Aorta (tissue), 5 donors: ENCODE results near the gene HAUS3. TPM values are rescaled to one million over a fixed set of nuclear protein-coding genes. Genes with fewer than 3 reads are reported as not detected.

Experiments
- ATAC-seq: fragments of 200-7000 bp; cut with Tn5 transposase; one replicate; pipeline ENCODE4 v1.9.1; 2022; ENCODE audit warnings: moderate library complexity; ENCODE audit not compliant: low FRiP score
- DNase-seq, 2 donors: peaks; one replicate each; pipeline ENCODE4 v3.0.0-alpha.2; 2020
- H3K27ac ChIP-seq, 2 donors: one replicate each; pipeline ENCODE4 v1.5.1; 2013; ENCODE audit warnings: low read length in 2 of 2, mild to moderate bottlenecking in 2 of 2, moderate library complexity in 2 of 2, control low read depth in 1 of 2, inconsistent platforms in 1 of 2, low read depth in 1 of 2
- H3K27me3 ChIP-seq, 2 donors: one replicate each; pipeline ENCODE4 v1.6.1; 2013; ENCODE audit warnings: control low read depth in 1 of 2, low read length in 1 of 2, mild to moderate bottlenecking in 1 of 2, moderate library complexity in 1 of 2; ENCODE audit not compliant: insufficient read depth in 2 of 2, control insufficient read depth in 1 of 2
- H3K36me3 ChIP-seq, 2 donors: one replicate each; pipeline ENCODE4 v1.6.1; 2013; ENCODE audit warnings: control low read depth in 1 of 2, low read length in 1 of 2, mild to moderate bottlenecking in 1 of 2; ENCODE audit not compliant: insufficient read depth in 2 of 2, control insufficient read depth in 1 of 2
- H3K4me1 ChIP-seq, 2 donors: one replicate each; pipeline ENCODE4 v1.6.1; 2013; ENCODE audit warnings: low read length in 2 of 2, control low read depth in 1 of 2, mild to moderate bottlenecking in 1 of 2, moderate library complexity in 1 of 2; ENCODE audit not compliant: insufficient read depth in 2 of 2, control insufficient read depth in 1 of 2
- H3K4me3 ChIP-seq, 2 donors: one replicate each; pipeline ENCODE4 v1.5.1; 2013; ENCODE audit warnings: low read length in 2 of 2, control low read depth in 1 of 2, mild to moderate bottlenecking in 1 of 2
- H3K9me3 ChIP-seq: one replicate; pipeline ENCODE4 v1.6.1; 2013; ENCODE audit warnings: mild to moderate bottlenecking, low read length; ENCODE audit not compliant: control insufficient read depth
- WGBS, 2 donors: extraction: QIAGEN DNeasy Blood & Tissue Kit; methylation state at CpG; one replicate each; pipeline ENCODE4 v1.1.7; 2013; 5-methylcytosine and 5-hydroxymethylcytosine counted together
- intact Hi-C, 2 donors: fragments of 100-400 bp; cut with DNase I; formaldehyde crosslinking; loops; one replicate each; pipeline versions ENCODE4 v1.14.2 to v1.15.0; 2022
- polyA plus RNA-seq, 2 donors: library from polyadenylated mRNA; stranded (reverse); fragments of 200-250 nt; gene quantifications; one replicate each; pipeline ENCODE4 v1.2.3, GENCODE V29; 2013
- total RNA-seq, 2 donors: library from RNA; stranded (reverse); fragmentation: NEBNext Ultra II Directional; extraction: Animal tissue kit (Norgen Biotek cat#: 25700); gene quantifications; one replicate each; pipeline ENCODE4 v1.2.1, GENCODE V29; 2021
- donor health status: healthy with polysubstance abuse.
- donor health status: Bipolar disorder and iron deficiency.
- donor health status: DM: no; HTN: no; CAD: no.
- donor health status: DM: no; HTN: no; CAD: no.
- donor health status: DM: yes; HTN: yes; CAD: no.

Gene HAUS3
- total and polyA plus RNA-seq, 4 donors = 3.8 to 16.2 (median 10.1) TPM

DNA sequence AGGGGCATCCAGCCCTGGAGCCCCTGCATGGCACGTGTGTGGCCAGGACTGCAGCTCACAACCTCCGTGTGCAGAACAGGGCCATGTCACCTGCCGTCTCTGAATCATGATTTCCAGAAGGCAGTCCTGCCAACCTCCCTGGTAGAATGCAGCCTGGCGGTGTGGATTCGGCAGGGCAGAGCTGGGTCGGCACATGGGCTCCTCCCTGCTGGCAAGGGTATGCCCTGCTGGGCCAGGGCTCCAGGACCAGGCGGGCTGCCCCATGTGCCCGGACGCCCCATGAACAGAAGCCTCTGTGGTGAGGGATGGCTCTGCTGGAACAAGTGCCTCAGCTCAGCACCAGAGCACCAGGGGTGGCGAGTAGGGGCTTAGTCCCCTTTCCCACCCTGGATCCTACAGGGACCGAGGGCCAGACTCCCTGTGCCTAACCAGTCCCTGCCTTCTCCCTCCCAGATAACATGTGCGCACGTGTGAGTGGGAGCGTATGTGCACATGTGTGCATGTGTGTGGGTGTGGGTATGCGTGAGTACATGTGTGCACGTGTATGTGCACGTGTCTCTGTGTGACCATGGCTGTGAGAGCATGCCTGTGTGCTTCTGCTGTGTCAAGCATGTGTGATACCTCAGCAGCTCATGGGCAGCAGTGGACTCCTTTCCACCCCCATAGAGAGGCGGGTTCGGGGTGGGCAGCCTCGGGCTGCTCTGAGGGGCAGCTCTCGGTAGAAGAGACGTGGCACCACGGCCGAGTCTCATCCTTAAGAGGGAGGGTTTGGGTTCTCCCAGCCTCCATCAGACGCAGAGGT is 30.3 kb upstream of the HAUS3 start:
- WGBS, 2 donors = 89 to 91% methylated on average over 25 of the region's 25 CpGs
- intact Hi-C loops = no loop called here
- Histone ChIP-seq H3K9me3 (no peaks in the 10 kb centered on the region), H3K36me3 (no peaks in the 10 kb centered on the region), H3K4me3 (no peak overlapping the region), H3K27me3 (no peaks in the 10 kb centered on the region), H3K4me1 (no peaks in the 10 kb centered on the region), H3K27ac (no peak overlapping the region)
- no peak for ATAC-seq
- DNase-seq = peak in 1 of 2 donors; percentile 45

GRCh38 chr4:2271279-2272025 is 29.5 kb upstream of the HAUS3 start:
- DNase-seq (peak in 1 of 2 donors; percentile 32), ATAC-seq (no peak)

DNA sequence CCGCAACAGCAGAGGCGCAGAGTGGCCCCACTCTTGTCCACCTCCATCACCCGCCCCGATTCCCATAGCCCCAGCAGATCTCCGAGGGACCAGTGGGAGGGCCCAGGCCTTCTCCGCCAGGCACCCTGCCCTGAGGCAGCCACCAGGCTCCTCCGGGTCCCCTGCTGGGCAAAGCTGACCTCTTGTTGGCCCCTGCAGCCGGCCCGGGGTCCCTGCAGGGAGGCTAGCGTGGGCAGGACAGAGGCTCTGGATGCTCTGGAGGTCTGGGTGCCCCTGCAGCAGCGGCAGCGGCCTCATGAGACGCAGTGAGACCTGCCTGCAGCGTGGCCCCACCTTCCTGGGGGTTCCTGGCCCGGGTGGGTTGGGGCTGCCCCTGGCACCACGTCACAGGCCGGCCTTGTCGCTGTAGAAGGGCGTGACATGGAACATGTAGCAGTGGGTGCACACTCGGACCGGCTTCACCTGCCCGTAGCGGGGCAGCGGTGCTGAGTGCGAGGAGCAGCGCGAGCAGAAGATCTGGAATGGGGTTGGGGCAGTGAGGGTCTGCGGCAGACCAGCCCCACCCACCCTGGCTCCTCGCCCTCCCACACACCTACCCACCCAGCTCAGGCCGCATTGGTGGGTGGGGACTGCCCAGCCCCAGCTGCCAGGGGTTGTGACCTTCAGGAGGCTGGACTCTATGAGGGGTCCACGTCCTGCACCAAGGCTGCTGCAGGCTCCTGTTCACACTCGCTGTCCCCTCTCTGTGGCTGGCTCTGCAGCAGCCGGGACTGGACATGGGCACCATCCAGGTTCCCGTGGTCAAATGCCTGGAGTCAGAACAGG is 28.6 kb upstream of the HAUS3 start:
- Histone ChIP-seq H3K4me1 (no peaks in the 10 kb centered on the region), H3K36me3 (no peaks in the 10 kb centered on the region), H3K9me3 (no peaks in the 10 kb centered on the region), H3K27me3 (no peaks in the 10 kb centered on the region), H3K27ac (no peak overlapping the region), H3K4me3 (no peak overlapping the region)
- intact Hi-C loops = no loop called here
- DNase-seq (peak in 1 of 2 donors; percentile 46), ATAC-seq (no peak)
- 92 to 93% methylated on average over 32 to 34 of the region's 34 CpGs for WGBS, 2 donors

More at GRCh38 chr4:2271279-2272025, 29.5 kb upstream of the HAUS3 start:
- no peaks in the 10 kb centered on the region for H3K36me3 ChIP-seq
- intact Hi-C loops = no loop called here
- H3K4me1 ChIP-seq = no peaks in the 10 kb centered on the region
- H3K27ac ChIP-seq = no peak overlapping the region
- H3K27me3 ChIP-seq = no peaks in the 10 kb centered on the region
- H3K4me3 ChIP-seq = no peak overlapping the region
- H3K9me3 ChIP-seq = no peaks in the 10 kb centered on the region
- 85 to 89% methylated on average over 27 of the region's 27 CpGs for WGBS, 2 donors

- H3K9me3 ChIP-seq = no peaks in the 10 kb centered on the region
- no peaks in the 10 kb centered on the region for H3K36me3 ChIP-seq
- H3K27ac ChIP-seq = no peak overlapping the region
- WGBS, 2 donors = 90 to 92% methylated on average over 12 of the region's 12 CpGs
- H3K4me1 ChIP-seq = no peaks in the 10 kb centered on the region
- H3K4me3 ChIP-seq = no peak overlapping the region
- intact Hi-C loops = loop anchor here in 1 of 2 donors (10.0 kb wide), 1 partner anchor 145 kb away; the partner anchor contains the start of genes CFAP99 and ZFYVE28
- DNase-seq (peak in 1 of 2 donors; percentile 39), ATAC-seq (no peak)
- H3K27me3 ChIP-seq = no peaks in the 10 kb centered on the region
Observed at GRCh38 chr4:2269618-2270163, 27.8 kb upstream of the HAUS3 start.

DNA sequence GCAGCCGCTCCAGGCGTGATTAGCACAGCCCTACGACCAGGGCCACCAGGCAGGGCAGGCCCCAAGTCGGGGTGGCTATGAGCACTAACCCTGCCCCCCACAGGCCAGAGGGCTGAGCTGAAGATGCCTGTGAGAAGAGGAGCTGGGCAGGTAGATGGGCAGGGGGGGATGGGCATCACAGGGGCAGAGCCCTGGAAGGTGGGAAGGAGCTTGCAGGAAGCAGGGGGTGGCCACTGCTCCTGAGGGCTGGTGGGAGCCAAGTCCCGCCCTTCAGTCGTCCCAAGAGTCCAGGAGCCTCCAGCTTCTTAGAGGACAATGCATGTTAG is 27.2 kb upstream of the HAUS3 start:
- no peak for ATAC-seq
- Histone ChIP-seq H3K4me3 (no peak overlapping the region), H3K36me3 (no peaks in the 10 kb centered on the region), H3K27ac (no peak overlapping the region), H3K9me3 (no peaks in the 10 kb centered on the region), H3K4me1 (no peaks in the 10 kb centered on the region), H3K27me3 (no peaks in the 10 kb centered on the region)
- DNase-seq = peak in 1 of 2 donors; percentile 40
- WGBS, 2 donors = 81 to 83% methylated on average over 6 of the region's 6 CpGs
- intact Hi-C loops = loop anchor here in 1 of 2 donors (10.0 kb wide), 1 partner anchor 146 kb away; the partner anchor contains the start of genes CFAP99 and ZFYVE28

GRCh38 chr4:2268357-2269205 is 26.7 kb upstream of the HAUS3 start:
- Histone ChIP-seq H3K9me3 (no peaks in the 10 kb centered on the region), H3K4me1 (no peaks in the 10 kb centered on the region), H3K27ac (no peak overlapping the region), H3K4me3 (no peak overlapping the region), H3K36me3 (no peaks in the 10 kb centered on the region), H3K27me3 (no peaks in the 10 kb centered on the region)
- intact Hi-C loops = loop anchor here in 1 of 2 donors (10.0 kb wide), 1 partner anchor 146 kb away; the partner anchor contains the start of genes CFAP99 and ZFYVE28
- no peak for ATAC-seq
- WGBS, 2 donors = 77 to 85% methylated on average over 22 of the region's 22 CpGs
- no peak for DNase-seq

DNA sequence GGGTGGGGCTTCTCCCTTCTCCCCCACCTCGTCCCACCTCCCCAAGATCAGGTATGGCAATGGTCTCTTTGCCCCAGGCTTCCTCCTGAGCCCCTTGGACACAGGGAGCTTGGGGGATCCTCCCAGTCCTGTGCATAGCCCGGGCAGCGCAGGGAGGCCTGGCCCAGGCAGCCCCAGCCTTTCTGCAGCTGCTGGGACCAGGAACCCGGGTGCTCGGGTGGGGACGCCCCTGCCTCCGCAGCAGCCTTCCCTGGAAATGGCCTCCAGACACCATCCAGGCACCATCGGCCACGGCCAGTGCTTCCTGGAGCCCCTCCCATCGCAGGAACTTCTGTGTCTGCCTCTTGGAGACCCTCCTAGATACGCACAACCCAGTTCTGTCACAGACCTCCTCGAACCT is 25.9 kb upstream of the HAUS3 start:
- Histone ChIP-seq H3K4me1 (no peaks in the 10 kb centered on the region), H3K27ac (no peak overlapping the region), H3K36me3 (no peaks in the 10 kb centered on the region), H3K4me3 (no peak overlapping the region), H3K27me3 (no peaks in the 10 kb centered on the region), H3K9me3 (no peaks in the 10 kb centered on the region)
- DNase-seq = no peak
- no peak for ATAC-seq
- 89 to 92% methylated on average over 12 of the region's 12 CpGs for WGBS, 2 donors
- intact Hi-C loops = loop anchor here in 1 of 2 donors (10.0 kb wide), 1 partner anchor 147 kb away; the partner anchor contains the start of genes CFAP99 and ZFYVE28
